Glomerular visceral epithelial cell (primary cell): ENCODE results near the gene ACAT2.
"Not testable (repeated sequence)": the region's sequence is repeated elsewhere in the genome, so short reads cannot be mapped to it uniquely, and the experiment has no call there.

Experiments used
- DNase-seq: peaks from one replicate; pipeline ENCODE4 v3.0.0-alpha.2; 2016; ENCODE audit errors: extremely low spot score

The ACAT2 gene

DNA sequence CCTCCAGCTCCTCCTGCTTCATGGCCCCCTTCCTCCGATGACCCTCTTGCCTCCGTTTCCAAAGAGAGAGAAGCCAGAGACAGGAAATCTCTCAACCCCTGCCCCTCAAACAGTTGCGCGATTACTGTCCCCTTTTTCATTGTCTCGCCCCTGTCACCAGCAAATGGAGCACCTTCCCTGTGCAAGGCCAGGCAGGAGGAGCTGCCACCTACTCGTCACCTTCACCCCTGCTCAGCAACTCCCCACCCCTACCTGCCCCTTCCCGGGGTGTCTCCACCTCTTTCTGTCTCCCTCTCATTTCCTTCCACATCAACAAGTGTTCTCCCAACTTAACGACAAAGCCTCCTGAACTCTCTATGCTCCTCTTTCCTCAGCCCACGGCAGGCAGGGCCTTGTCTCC, 51.9 kb downstream of the ACAT2 start:
- no peak for DNase-seq

DNA sequence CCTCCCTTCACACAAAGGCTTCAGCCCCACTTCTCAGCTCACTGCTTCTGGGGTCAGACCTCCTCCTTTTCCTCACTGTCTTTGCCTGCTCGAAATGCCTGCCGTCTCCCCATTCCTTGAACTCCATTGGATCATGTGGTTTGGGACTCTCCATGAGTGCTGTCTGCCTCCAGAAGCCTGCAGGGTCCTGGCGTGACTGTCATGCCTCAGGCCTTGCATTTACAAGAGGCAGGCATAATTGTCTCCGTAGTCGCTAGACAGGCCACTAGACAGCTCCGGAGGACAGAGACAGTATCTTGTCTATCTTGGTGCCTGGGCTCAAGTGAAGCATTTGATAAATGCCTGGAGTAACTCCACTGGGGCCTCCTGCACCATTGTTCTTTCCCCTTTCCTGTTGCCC, 53.6 kb downstream of the ACAT2 start:
- DNase-seq, result no peak

DNA sequence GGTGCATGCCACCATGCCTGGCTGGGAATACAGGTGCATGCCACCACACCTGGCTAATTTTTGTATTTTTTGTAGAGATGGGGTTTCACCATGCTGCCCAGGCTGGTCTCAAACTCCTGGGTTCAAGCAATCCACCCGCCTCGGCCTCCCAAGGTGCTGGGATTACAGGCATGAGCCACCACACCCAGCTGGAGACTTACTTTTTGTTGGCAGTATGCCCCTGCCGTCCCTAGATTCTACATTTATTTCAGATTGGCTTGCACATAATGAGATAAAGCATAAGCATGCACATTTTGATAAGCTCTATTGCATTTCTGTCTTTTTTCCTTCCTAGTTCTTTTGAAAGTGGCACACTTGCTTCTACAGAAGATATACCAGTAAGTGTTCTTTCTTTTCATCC, 54.9 kb downstream of the ACAT2 start:
- not testable (repeated sequence) for DNase-seq

DNA sequence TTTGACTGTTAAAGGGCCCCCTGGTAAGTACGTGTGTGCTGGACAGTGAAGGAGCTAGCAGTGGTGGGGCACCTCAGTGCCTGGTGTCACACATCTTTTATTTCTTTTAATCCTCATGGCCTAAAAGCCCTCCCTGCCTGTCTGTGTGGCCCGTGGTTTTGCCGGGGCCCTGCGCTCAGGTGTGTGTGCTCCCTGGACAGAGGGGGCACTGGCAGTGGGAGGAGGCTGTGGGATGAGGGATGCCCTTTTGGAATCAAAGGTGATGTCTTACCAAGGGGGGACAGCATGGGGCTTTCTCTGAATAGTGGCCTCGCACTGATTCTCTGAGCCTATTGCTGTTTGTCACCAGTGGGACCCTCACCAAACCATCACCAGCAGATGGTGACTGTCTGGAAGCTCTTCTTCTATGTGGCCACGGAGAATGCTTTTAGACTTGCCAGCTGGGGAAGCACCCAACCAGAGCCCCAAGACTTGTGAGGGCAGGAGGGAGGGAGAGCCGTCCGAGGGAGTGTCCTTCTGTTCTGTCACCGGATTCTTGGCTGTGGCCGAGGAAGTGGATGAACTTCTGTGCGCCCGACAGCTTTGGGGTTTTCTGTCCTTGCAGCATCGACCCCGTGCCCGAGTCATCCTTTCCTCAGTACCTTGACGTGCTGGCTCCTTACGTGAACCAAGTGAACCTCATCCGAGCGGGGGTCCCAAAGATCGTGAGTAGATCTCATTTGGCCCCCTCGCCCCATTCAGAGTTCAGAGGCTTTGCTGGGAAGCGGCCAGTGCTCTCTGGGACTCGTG, 56.3 kb downstream of the ACAT2 start:
- DNase-seq, result no peak

DNA sequence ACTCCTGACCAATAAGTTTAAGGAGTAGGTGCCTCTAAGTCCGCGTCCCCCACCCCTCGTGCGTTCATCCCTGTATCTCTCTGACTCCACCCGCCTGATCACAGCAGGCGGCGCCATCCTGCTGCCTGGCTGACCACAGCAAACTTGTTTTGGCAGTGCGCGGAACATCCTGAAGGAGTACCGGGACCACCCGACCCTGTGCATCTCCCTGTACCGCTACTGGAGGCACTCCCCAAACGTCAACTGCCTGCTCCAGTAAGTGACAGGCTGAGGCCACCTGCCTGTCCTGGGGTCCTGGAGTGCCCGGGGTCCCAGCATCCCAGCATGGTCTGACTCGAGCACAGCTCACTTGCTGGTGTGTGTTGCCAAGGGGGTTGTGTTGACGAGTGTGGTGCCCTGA, 57.3 kb downstream of the ACAT2 start:
- no peak for DNase-seq

DNA sequence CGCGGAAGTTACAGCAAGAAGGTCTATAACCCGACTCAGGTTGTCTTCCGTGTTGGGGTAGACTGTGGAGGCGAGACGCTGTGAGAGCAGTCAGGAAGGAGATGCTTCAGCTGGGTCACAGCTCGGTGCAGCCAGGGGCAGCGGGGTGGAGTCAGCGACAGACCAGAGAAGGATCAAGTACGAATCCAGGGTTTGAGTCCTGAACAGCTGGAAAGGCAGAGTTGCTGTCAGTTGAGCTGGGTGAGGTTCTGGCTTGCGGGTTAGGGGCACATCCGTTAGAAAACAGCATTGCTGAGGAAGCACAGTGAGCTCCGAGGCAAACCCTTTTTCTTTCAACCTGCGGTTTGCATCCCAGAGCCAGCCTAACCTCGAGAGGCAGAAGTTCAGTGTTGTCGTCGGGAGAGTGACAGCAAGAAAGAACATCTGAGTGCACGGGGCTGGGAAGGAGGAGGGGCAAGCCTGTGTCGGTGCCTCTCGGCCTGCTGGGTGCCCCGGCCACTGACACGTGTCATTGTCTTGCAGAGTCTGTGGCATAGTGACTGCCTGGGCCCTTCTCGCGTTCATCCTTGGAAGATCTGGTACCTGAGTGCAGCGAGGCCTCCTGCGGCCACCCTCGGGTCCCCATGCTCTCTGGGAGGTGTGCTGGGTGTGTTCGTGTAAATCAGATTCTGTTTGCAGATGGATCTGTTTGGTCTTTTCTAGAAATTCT, 58.2 kb downstream of the ACAT2 start:
- DNase-seq, result no peak

DNA sequence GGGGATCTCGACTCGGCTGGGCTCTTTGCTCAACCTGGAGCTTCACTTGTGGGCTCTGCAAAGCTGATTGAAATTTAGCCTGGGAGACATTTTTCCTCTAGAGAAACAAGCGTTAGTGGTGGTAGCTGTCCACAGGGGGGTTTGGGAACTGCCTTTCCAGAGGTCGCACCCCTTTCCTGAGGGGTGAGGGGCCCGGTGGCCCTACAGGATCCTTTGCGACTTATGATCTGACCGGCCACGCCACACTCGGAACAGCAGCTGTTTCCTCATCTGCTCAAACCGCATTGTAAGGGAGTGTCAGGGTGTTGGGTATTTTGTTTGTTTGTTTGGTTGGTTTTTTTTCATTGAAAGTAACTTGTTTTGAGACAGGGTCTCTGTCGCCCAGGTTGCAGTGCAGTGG, 59.3 kb downstream of the ACAT2 start:
- no peak for DNase-seq

DNA sequence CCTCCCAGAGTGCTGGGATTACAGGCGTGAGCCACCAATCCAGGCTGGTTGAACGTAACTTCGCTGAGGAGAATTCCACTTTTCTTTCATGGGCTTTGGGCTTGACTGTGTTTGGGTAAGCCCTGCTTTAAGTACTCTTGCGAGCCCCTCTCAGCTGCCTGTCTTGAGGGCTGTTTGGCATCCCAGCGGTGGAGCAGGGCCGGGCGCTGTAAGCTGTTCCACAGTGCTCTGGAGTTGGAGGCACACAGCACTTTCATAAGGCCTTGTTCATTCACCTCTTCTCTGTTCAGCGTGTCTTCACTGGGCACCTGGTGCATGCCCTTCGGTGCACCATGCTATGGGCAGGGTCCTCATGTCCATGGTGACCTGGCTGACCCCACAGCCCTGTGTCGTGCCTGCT, 59.9 kb downstream of the ACAT2 start:
- DNase-seq, result no peak

DNA sequence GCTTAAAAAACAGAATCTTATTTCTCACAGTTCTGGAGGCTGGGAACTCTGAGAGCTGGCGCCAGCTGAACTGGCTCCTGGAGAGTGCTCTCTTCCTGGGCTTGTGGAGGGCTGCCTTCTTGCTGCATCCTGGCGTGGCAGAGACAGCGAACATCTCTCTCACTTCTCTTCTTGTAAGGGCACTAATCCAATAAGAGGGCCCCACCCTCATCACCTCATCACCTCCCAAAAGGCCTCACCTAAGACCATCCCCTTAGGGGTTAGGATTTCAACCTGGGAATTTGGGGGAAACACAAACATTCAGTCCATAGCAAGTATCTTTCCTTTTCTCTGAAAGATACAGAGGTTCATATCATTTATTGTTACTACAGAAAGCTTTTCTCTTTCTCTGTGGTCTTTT, 62.1 kb downstream of the ACAT2 start:
- DNase-seq, result no peak

DNA sequence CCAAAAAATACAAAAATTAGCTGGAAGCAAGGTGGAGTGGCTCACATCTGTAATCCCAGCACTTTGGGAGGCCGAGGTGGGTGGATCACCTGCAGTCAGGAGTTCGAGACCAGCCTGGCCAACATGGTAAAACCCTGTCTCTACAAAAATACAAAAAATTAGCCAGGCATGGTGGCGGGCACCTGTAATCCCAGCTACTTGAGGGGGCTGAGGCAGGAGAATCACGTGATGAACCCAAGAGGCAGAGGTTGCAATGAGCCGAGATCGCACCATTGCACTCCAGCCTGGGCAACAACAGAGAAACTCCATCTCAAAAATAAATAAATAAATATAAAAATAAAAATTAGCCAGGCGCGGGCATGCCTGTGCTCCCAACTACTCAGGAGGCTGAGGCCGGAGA, 62.8 kb downstream of the ACAT2 start:
- DNase-seq, result not testable (repeated sequence)

DNA sequence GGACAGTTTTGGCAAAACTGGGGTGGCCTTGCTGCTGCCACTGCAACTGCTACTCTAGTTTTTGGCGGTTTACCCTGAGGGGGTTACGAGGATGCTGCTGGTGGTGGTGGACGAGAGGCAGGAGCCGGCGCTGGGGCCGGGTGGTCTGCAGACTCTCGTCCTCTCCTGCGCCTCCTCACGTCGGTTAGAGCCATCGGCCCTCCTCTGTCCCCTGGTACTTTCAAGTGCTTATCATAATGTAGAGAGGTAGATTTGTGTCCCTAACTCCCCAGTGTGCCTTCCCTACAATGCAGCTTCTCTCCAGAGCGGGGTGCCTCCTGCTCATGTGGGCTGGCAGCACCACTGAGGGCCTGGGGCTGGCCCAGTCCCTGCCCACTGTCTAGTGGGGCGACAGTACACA, 64.2 kb downstream of the ACAT2 start:
- DNase-seq, result no peak

DNA sequence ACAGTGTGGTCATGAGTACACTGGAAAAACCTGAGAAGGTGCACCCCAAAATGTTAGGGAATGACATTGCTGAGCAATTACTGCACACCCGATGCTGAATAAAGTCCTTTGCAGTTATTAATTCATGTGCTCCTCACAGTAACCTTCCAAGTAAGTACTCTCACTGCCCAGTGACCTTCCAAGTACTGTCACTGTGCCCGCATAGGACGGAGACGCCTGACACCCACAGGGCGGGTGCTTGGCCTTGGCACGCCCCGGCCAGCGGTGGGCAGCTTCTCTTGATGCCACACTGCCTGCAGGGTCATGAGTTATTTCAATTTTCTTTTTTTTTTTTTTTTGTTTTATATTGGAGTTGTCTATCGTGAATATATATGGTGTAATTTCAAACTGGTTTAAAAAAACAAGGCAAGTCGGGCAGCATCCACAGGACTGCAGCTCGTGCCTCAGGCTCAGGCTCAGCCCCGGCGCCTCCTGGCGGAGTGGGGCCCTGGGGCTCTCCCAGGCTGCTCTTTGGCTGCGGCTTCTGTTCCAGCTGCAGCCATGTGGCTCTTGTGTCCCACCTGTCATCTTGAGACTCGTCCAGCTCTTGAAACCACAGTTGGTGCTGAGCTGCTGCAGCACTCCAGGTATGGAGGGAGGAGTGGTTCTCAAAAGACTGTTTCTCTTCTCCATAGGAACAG, 65.3 kb downstream of the ACAT2 start:
- no peak for DNase-seq

DNA sequence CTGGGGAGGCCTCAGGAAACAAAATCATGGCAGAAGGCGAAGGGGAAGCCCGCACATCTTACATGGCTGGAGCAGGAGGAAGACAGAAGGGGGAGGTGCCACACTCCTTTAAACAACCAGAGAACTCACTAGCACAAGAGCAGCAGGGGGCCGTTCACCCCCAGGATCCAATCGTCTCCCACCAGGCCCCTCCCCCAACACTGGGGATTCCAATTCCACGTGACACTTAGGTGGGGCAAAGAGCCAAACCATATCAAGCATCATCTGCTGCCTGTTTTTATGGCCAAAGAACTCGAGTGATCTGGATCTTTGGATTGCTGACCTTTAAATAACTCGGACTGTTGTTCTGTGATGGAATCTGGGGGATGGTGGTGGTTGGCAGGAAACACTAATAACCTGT, 66.2 kb downstream of the ACAT2 start:
- no peak for DNase-seq
